H1 (cell line): ENCODE results near the gene CPXM1. TPM values are rescaled to one million over a fixed set of nuclear protein-coding genes. Genes with fewer than 3 reads are reported as not detected.

Experiments used
- CTCF ChIA-PET: fragments of 300-600 bp; sonication (Branson Sonifier 250); formaldehyde crosslinking; loops from one replicate; lab custom pipeline; 2021; ENCODE audit not compliant: partially characterized antibody; lab: Charles Lee
- POLR2A ChIA-PET: fragments of 300-600 bp; sonication (Branson Sonifier 250); formaldehyde crosslinking; loops from one replicate; lab custom pipeline; 2021; ENCODE audit warnings: inconsistent platforms; ENCODE audit not compliant: partially characterized antibody; lab: Charles Lee
- DNase-seq, 2 experiments: peaks; one replicate each; pipeline versions ENCODE4 v3.0.0 to v3.0.0-alpha.2; 2010 to 2022; ENCODE audit warnings: low spot score in 2 of 2, low read depth in 1 of 2, mixed read lengths in 1 of 2
- FAIRE-seq: peaks from 2 replicates; lab custom pipeline; 2011; peaks lifted over from hg19 to GRCh38; lab: Jason Lieb, UNC
- H2AFZ ChIP-seq: 2 replicates; pipeline ENCODE4 v1.8.1; 2012; ENCODE audit warnings: low read length, inconsistent platforms
- H2AK5ac ChIP-seq: 2 replicates; pipeline ENCODE4 v1.6.1; 2013; ENCODE audit warnings: low read depth, low read length
- H2BK120ac ChIP-seq: replicated peaks from 2 replicates; pipeline ENCODE3; 2013; ENCODE audit warnings: low read depth, low read length, inconsistent platforms
- H2BK12ac ChIP-seq: 2 replicates; pipeline ENCODE4 v1.6.1; 2013; ENCODE audit warnings: low read depth, low read length
- H2BK15ac ChIP-seq: 2 replicates; pipeline ENCODE4 v1.6.1; 2013; ENCODE audit warnings: low read length
- H2BK20ac ChIP-seq: 2 replicates; pipeline ENCODE4 v1.6.1; 2013; ENCODE audit warnings: low read length
- H2BK5ac ChIP-seq: 2 replicates; pipeline ENCODE4 v1.6.1; 2013; ENCODE audit warnings: low read depth, low read length
- H3K14ac ChIP-seq: 2 replicates; pipeline ENCODE4 v1.6.1; 2013; ENCODE audit warnings: inconsistent platforms; ENCODE audit not compliant: insufficient read length
- H3K18ac ChIP-seq: 2 replicates; pipeline ENCODE4 v1.6.1; 2013; ENCODE audit warnings: low read length; ENCODE audit errors: extremely low read depth
- H3K23ac ChIP-seq: 2 replicates; pipeline ENCODE4 v1.6.1; 2013; ENCODE audit warnings: inconsistent platforms; ENCODE audit not compliant: insufficient read length
- H3K23me2 ChIP-seq: 2 replicates; pipeline ENCODE4 v1.6.1; 2013; ENCODE audit warnings: low read depth, low read length
- H3K27ac ChIP-seq: 2 replicates; pipeline ENCODE4 v1.6.1; 2011; ENCODE audit warnings: low read depth, low read length, inconsistent platforms
- H3K27me3 ChIP-seq, 4 experiments: replicated peaks in 1 of 4; 1 replicate in 1 of 4; 2 replicates in 3 of 4; pipeline versions ENCODE4 v1.6.1 to v1.8.1; 2011 to 2013; ENCODE audit warnings: low read length in 3 of 4, mild to moderate bottlenecking in 3 of 4, inconsistent platforms in 2 of 4, mixed read lengths in 2 of 4, moderate library complexity in 1 of 4; ENCODE audit not compliant: control insufficient read depth in 3 of 4, insufficient read depth in 3 of 4; ENCODE audit errors: extremely low read depth in 1 of 4
- H3K36me3 ChIP-seq, 4 experiments: 2 replicates each; pipeline versions ENCODE4 v1.6.1 to v1.8.1; 2011 to 2013; ENCODE audit warnings: mild to moderate bottlenecking in 4 of 4, low read length in 3 of 4, moderate library complexity in 2 of 4, control low read depth in 1 of 4, inconsistent platforms in 1 of 4; ENCODE audit not compliant: insufficient read depth in 4 of 4, control insufficient read depth in 2 of 4
- H3K4ac ChIP-seq: replicated peaks from 2 replicates; pipeline ENCODE3; 2013; ENCODE audit warnings: low read length, low read depth, mixed read lengths, inconsistent platforms; ENCODE audit not compliant: insufficient read length
- H3K4me1 ChIP-seq, 4 experiments: replicated peaks in 1 of 4; 1 replicate in 1 of 4; 2 replicates in 3 of 4; pipeline versions ENCODE4 v1.6.1 to v1.8.1; 2011 to 2013; ENCODE audit warnings: low read length in 3 of 4, inconsistent platforms in 2 of 4, mixed read lengths in 1 of 4; ENCODE audit not compliant: insufficient read depth in 4 of 4, control insufficient read depth in 3 of 4
- H3K4me2 ChIP-seq, 2 experiments: 2 replicates each; pipeline versions ENCODE4 v1.6.1 to v1.8.1; 2011 to 2013; ENCODE audit warnings: low read depth in 2 of 2, low read length in 2 of 2, control low read depth in 1 of 2, inconsistent platforms in 1 of 2, mild to moderate bottlenecking in 1 of 2; ENCODE audit not compliant: insufficient read depth in 1 of 2
- H3K4me3 ChIP-seq, 4 experiments: fragments of 200-600, 300-600 bp in 1 of 4; sonication (generic), shearing (Covaris generic), sonication (Bioruptor Twin) in 1 of 4; 2 replicates each; pipeline versions ENCODE4 v1.5.1 to v1.8.1; 2011 to 2016; ENCODE audit warnings: low read length in 4 of 4, low read depth in 3 of 4, control low read depth in 2 of 4, inconsistent platforms in 2 of 4, mild to moderate bottlenecking in 2 of 4, mixed read lengths in 1 of 4, moderate library complexity in 1 of 4; ENCODE audit not compliant: insufficient read depth in 2 of 4; ENCODE audit errors: extremely low read depth in 1 of 4
- H3K56ac ChIP-seq: replicated peaks from 2 replicates; pipeline ENCODE3; 2013; ENCODE audit warnings: low read depth, mild to moderate bottlenecking, mixed read lengths, low read length, inconsistent platforms; ENCODE audit not compliant: insufficient read length
- H3K79me1 ChIP-seq: 2 replicates; pipeline ENCODE4 v1.6.1; 2013; ENCODE audit warnings: low read depth, low read length, control low read depth
- H3K79me2 ChIP-seq, 2 experiments: 2 replicates each; pipeline versions ENCODE4 v1.6.1 to v1.8.1; 2012 to 2013; ENCODE audit warnings: low read length in 2 of 2, mild to moderate bottlenecking in 2 of 2, inconsistent platforms in 1 of 2; ENCODE audit not compliant: insufficient read depth in 2 of 2, control insufficient read depth in 1 of 2
- H3K9ac ChIP-seq, 4 experiments: replicated peaks in 1 of 4; 1 replicate in 1 of 4; 2 replicates in 3 of 4; pipeline versions ENCODE4 v1.6.1 to v1.8.1; 2011 to 2013; ENCODE audit warnings: low read depth in 3 of 4, low read length in 3 of 4, control low read depth in 2 of 4, mild to moderate bottlenecking in 2 of 4, moderate library complexity in 2 of 4, inconsistent platforms in 1 of 4; ENCODE audit errors: extremely low read depth in 1 of 4
- H3K9me3 ChIP-seq, 2 experiments: 2 replicates each; pipeline versions ENCODE4 v1.6.1 to v1.8.1; 2012 to 2013; ENCODE audit warnings: mild to moderate bottlenecking in 2 of 2, moderate library complexity in 2 of 2, control low read depth in 1 of 2, inconsistent platforms in 1 of 2, low read depth in 1 of 2, low read length in 1 of 2, mixed read lengths in 1 of 2; ENCODE audit not compliant: insufficient read depth in 2 of 2
- H4K20me1 ChIP-seq, 2 experiments: replicated peaks in 1 of 2; 2 replicates each; pipeline versions ENCODE3 to v1.8.1; 2011 to 2013; ENCODE audit warnings: inconsistent platforms in 2 of 2, low read length in 2 of 2, mild to moderate bottlenecking in 1 of 2; ENCODE audit not compliant: insufficient read depth in 2 of 2, control insufficient read depth in 1 of 2
- H4K5ac ChIP-seq: 2 replicates; pipeline ENCODE4 v1.6.1; 2013; ENCODE audit warnings: low read length, low read depth, mixed read lengths, inconsistent platforms; ENCODE audit not compliant: insufficient read length
- H4K8ac ChIP-seq: 2 replicates; pipeline ENCODE4 v1.8.0; 2013; ENCODE audit warnings: mild to moderate bottlenecking, moderate library complexity, low read length, inconsistent platforms; ENCODE audit not compliant: insufficient read depth; ENCODE audit errors: extremely low read depth
- H4K91ac ChIP-seq: replicated peaks from 2 replicates; pipeline ENCODE3; 2013; ENCODE audit warnings: low read length, mixed read lengths, inconsistent platforms; ENCODE audit not compliant: insufficient read length
- CTBP2 ChIP-seq: IDR thresholded peaks from 2 replicates; pipeline ENCODE4 v1.7.0; 2011; ENCODE audit warnings: borderline replicate concordance, mild to moderate bottlenecking, moderate library complexity, mixed read lengths, low read length; ENCODE audit not compliant: insufficient read depth, insufficient read length
- EGR1 ChIP-seq: IDR thresholded peaks from 2 replicates; pipeline ENCODE4 v1.6.1; 2011; ENCODE audit warnings: low read depth, low read length, borderline replicate concordance
- FOSL1 ChIP-seq: IDR thresholded peaks from 2 replicates; pipeline ENCODE4 v1.6.1; 2011; ENCODE audit warnings: mild to moderate bottlenecking, low read depth, low read length, moderate library complexity; ENCODE audit not compliant: insufficient read depth
- GABPA ChIP-seq: IDR thresholded peaks from 2 replicates; pipeline ENCODE4 v1.6.1; 2011; ENCODE audit warnings: mild to moderate bottlenecking, low read length, moderate library complexity, borderline replicate concordance; ENCODE audit not compliant: insufficient read depth
- HDAC6 ChIP-seq: IDR thresholded peaks from one replicate; pipeline ENCODE4 v1.7.1; 2012; ENCODE audit warnings: low read depth, mild to moderate bottlenecking, inconsistent platforms, low read length, moderate library complexity
- POLR2A ChIP-seq, 2 experiments: IDR thresholded peaks; 1 replicate in 1 of 2; 2 replicates in 1 of 2; pipeline ENCODE4 v1.6.1; 2011; ENCODE audit warnings: low read depth in 2 of 2, low read length in 2 of 2, mild to moderate bottlenecking in 2 of 2; ENCODE audit errors: control extremely low read depth in 1 of 2
- RBBP5 ChIP-seq: IDR thresholded peaks from 2 replicates; pipeline ENCODE4 v1.7.1; 2012; ENCODE audit warnings: low read depth, mild to moderate bottlenecking, inconsistent platforms, low read length, moderate library complexity, borderline replicate concordance
- RXRA ChIP-seq: IDR thresholded peaks from 2 replicates; pipeline ENCODE4 v1.6.1; 2011; ENCODE audit warnings: low read depth, mild to moderate bottlenecking, low read length, moderate library complexity; ENCODE audit not compliant: insufficient read depth
- WGBS, 2 experiments: shearing (Covaris generic) in 1 of 2; methylation state at CpG; one replicate each; pipeline versions ENCODE4 v1.1.6 to v1.1.7; 2013 to 2015; ENCODE audit warnings: low lambda C conversion rate in 2 of 2, mixed read lengths in 2 of 2, inconsistent platforms in 1 of 2, low coverage in 1 of 2, missing lambda C conversion rate in 1 of 2; ENCODE audit not compliant: insufficient replicate concordance in 2 of 2, insufficient coverage in 1 of 2, insufficient read length in 1 of 2; ENCODE audit errors: extremely low coverage in 1 of 2, missing lambda C conversion rate in 1 of 2; 5-methylcytosine and 5-hydroxymethylcytosine counted together
- polyA plus RNA-seq, 7 experiments: library from polyadenylated mRNA; depleted of rRNA in 3 of 7; stranded (reverse) in 5 of 7; unstranded in 2 of 7; fragments of >200 nt in 5 of 7; fragments of 200-250 nt in 2 of 7; gene quantifications; 1 replicate in 5 of 7; 2 replicates in 1 of 7; 4 replicates in 1 of 7; pipeline versions ENCODE4 v1.2.1 to v1.2.3, GENCODE V29; 2011 to 2013; ENCODE audit warnings: missing spikeins in 2 of 7, mixed read lengths in 2 of 7
- total RNA-seq: library from RNA; stranded (reverse); fragmentation: NEBNext Ultra II Directional; extraction: Animal tissue kit (Norgen Biotek cat#: 25700); gene quantifications from 2 replicates; pipeline ENCODE4 v1.2.1, GENCODE V29; 2021
- TF ChIP-seq, protein P1 (sequence below): IDR thresholded peaks from 2 replicates; pipeline ENCODE4 v1.6.1; 2011; ENCODE audit warnings: low read depth, mild to moderate bottlenecking, low read length; ENCODE audit not compliant: insufficient read depth

Gene CPXM1
- total and polyA plus RNA-seq, 2 of the 8 experiments (the other 6 are each of a cell fraction or from before 2014, with no cell fraction given), result 31.3 to 81.9 TPM

DNA sequence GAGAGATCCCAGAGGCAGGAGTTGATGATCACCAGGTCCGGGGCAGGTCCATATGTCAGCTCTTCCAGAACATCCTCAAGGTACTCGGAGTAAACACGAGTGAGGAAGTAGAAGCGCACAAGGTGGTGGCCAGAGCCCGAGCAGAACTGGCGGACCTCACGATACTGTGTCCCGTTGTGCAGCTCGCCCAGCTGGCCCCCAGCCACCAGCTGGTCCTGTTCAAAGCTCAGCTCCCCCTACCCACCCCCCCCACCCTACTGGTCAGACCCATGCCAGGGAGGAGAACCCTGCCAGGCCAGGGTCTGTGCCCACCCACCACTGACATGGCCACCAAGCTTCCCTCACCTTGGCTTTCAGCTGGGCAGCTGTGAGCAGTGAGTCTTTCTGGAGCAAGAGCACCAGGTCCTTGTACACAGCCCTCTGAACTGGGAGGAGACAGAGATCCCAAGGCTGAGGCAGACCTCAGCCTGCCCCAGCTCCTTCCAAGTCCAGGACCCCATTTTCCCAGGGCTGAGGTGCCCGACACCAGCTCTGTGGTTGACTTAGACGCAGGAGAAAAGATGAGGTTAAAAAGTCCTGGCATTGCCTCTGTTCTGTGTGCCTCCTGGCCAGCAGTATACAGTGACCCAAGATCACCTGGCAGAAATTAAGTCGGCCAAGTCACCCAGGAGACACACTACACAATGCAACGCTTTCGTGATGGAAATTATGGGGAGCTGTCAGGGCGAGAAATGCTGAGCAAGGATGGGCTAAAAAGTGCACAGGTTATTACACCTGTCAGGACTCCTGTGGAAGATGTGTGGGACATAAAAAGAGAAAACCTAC lies 38.6 kb upstream of the CPXM1 start:
- Histone ChIP-seq H3K18ac (no peak overlapping the region), H3K27ac (no peak overlapping the region), H2AFZ (no peak overlapping the region), H2BK15ac (no peak overlapping the region), H2BK120ac (no peak overlapping the region), H3K79me2 (no peaks in the 10 kb centered on the region), H2BK20ac (no peak overlapping the region), H3K9ac (no peak overlapping the region), H4K8ac (no peak overlapping the region; the same call in 1 of the 2 replicates), H2AK5ac (no peak overlapping the region), H3K14ac (no peak overlapping the region), H3K79me1 (no peaks in the 10 kb centered on the region), H3K4ac (no peak overlapping the region), H2BK5ac (no peak overlapping the region), H4K20me1 (peaks cover 0 to 5% of the 10 kb centered on the region in 2 experiments), H3K4me3 (no peak overlapping the region), H3K56ac (no peak overlapping the region), H3K23me2 (peaks cover 9% of the 10 kb centered on the region; the same call in 1 of the 2 replicates), H4K5ac (no peak overlapping the region), H4K91ac (no peak overlapping the region), H3K27me3 (peaks cover 5 to 20% (median 18%) of the 10 kb centered on the region in 4 experiments), H3K4me1 (no peaks in the 10 kb centered on the region; a peak in 1 of 7 replicates), H3K36me3 (peaks cover 0 to 5% (median 0%) of the 10 kb centered on the region in 4 experiments; a peak in 1 of 8 replicates), H3K4me2 (no peak overlapping the region), H3K23ac (no peak overlapping the region), H2BK12ac (no peak overlapping the region), H3K9me3 (peaks cover 0 to 6% of the 10 kb centered on the region in 2 experiments; a peak in 1 of 4 replicates)
- CTCF ChIA-PET, result interaction anchor here (1.6 to 4.1 kb wide), 5 partner anchors 12 to 151 kb away, joined by 4 to 20 read pairs (median 5); no protein-coding TSS in a partner anchor
- no peak for FAIRE-seq
- POLR2A ChIA-PET, result interaction anchor here (0.6 to 2.7 kb wide), 5 partner anchors 18 to 146 kb away, joined by 3 to 10 read pairs (median 3); partner anchors contain the start of gene PTPRA
- 88% methylated on average over 9 of the region's 15 CpGs; no CpG with 5 or more reads in 1 of the 2 experiments for WGBS, 2 experiments
- no peak for DNase-seq
- TF ChIP-seq POLR2A (IDR thresholded peaks at IDR 0.05; ENCODE audit: control extremely low read depth in 1 of 2, low read depth in 2 of 2, low read length in 2 of 2) (no peak), RBBP5 (no peak), CTBP2 (no peak), GABPA (no peak), HDAC6 (no peak), RXRA (no peak), FOSL1 (no peak), EGR1 (no peak)
- TF ChIP-seq, protein P1, sequence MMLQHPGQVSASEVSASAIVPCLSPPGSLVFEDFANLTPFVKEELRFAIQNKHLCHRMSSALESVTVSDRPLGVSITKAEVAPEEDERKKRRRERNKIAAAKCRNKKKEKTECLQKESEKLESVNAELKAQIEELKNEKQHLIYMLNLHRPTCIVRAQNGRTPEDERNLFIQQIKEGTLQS, result no peak
